Measurements from ENCODE around the gene ITIH3. TPM values are rescaled to one million over a fixed set of nuclear protein-coding genes. Genes with fewer than 3 reads are reported as not detected.
A peak's percentile ranks its signal among the peaks of the same experiment; 100 is the strongest.

The ITIH3 gene
- total RNA-seq, 6 experiments from 2014 or later = 742 to 1,822 (median 982) TPM

DNA sequence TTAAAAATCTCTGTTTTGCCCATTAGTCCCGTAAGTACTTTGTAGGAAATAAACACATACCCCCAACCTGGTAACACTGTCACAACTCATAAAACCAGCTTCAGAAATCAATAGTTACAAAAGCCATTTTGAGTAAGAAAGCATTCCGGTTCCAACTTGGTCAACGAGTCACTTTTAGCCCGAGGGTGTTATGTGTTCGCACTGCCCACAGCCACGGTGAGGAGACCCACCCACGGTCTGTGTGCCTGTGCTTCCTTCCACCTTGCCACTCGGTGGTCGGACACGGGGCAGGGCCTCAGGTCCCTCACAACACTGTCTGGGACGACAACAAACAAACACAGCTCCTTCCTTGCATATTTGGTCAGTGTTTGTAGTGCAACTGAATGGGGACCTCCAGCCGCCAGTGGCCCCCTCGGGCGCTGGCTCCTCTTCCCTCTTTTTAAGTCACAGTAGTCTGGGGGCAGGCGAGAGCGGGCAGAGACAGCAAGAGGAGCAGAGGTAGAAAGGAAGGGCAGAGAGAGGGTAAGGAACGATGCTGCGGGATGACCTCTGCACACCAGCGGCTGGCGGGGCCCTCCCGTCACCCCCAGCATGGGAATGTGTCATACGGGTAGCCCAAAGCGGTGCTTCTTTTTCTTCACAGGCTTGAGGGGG lies 45.4 kb downstream of the ITIH3 start:
- DNase-seq (peak; percentile 20 to 50 (median 41)), ATAC-seq (no peak)
- H3K27ac ChIP-seq = peak overlapping the region in 1 of 3 donors; percentile 49
- intact Hi-C loops (cut with DNase I) = no loop called here
- H3K27me3 ChIP-seq = no peaks in the 10 kb centered on the region
- H3K9me3 ChIP-seq = no peaks in the 10 kb centered on the region
- H3K4me1 ChIP-seq = peaks cover 0 to 65% (median 23%) of the 10 kb centered on the region in 4 donors
- 55% methylated on average over 11 of the region's 23 CpGs for WGBS (ENCODE audit: insufficient coverage, low coverage, low lambda C conversion rate, missing lambda C conversion rate)
- H3K4me3 ChIP-seq = no peak overlapping the region
- TF ChIP-seq CTCF (IDR thresholded peaks at IDR 0.05) (no peak), POLR2A (IDR thresholded peaks at IDR 0.05) (no peak)
- peaks cover 0 to 8% (median 0%) of the 10 kb centered on the region in 4 donors for H3K36me3 ChIP-seq

DNA sequence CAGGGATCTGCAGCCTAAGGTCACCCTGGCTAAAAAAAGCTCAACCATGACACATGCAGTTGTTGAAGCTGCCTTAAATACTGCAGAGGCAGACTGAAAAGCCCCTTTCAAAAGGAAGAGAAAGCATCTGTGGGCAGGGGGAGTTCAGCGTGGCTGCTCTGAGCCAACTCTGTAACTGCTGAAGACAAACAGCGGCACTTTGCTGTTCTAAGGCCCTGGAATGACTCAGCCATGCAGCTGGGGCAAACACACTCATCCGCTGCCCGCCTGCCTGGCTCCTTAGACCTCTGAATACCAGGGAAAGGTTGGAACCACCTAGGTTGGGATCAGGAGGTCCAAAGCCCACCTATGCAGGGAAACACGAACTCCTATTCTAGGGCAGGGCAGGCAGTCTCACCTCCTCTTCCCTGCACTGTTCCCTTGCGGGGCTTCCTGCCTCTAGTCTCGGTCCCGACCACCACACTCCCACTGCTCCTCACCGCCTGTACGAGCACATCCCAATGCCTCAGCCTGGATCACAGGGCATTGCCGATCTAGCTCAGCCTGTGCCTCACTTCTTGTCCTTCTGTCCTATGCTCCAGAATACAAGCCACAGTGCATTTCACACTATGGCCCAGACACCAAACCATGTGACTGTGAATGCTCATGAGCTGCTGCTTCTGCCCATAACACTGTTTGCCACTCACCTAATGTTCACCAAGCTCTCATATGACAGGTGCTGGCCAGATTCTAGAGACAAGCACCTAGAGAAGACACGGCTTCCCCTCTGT lies 46.8 kb downstream of the ITIH3 start:
- H3K36me3 ChIP-seq = peaks cover 0 to 2% (median 0%) of the 10 kb centered on the region in 4 donors
- H3K9me3 ChIP-seq = no peaks in the 10 kb centered on the region
- H3K4me1 ChIP-seq = peaks cover 2 to 74% (median 27%) of the 10 kb centered on the region in 4 donors
- TF ChIP-seq POLR2A (IDR thresholded peaks at IDR 0.05) (no peak), CTCF (IDR thresholded peaks at IDR 0.05) (no peak)
- H3K27ac ChIP-seq = peak overlapping the region in 1 of 3 donors; percentile 96
- 92% methylated on average over 5 of the region's 12 CpGs for WGBS (ENCODE audit: insufficient coverage, low coverage, low lambda C conversion rate, missing lambda C conversion rate)
- DNase-seq = peak in 1 of 3 donors; percentile 46
- no peak for ATAC-seq
- no peaks in the 10 kb centered on the region for H3K27me3 ChIP-seq
- intact Hi-C loops (cut with DNase I) = no loop called here
- no peak overlapping the region for H3K4me3 ChIP-seq

GRCh38 chr3:52841981-52842340 lies 47.4 kb downstream of the ITIH3 start:
- Histone ChIP-seq H3K4me1 (peaks cover 2 to 78% (median 27%) of the 10 kb centered on the region in 4 donors), H3K27me3 (no peaks in the 10 kb centered on the region), H3K27ac (peak overlapping the region in 2 of 3 donors; percentile 6 to 96), H3K4me3 (no peak overlapping the region), H3K9me3 (no peaks in the 10 kb centered on the region), H3K36me3 (no peaks in the 10 kb centered on the region)
- DNase-seq = peak in 1 of 3 donors; percentile 42
- WGBS (ENCODE audit: insufficient coverage, low coverage, low lambda C conversion rate, missing lambda C conversion rate) = 46% methylated on average over 5 of the region's 12 CpGs
- no peak for TF ChIP-seq POLR2A (IDR thresholded peaks at IDR 0.05)
- TF ChIP-seq CTCF (IDR thresholded peaks at IDR 0.05) = no peak
- no peak for ATAC-seq
- intact Hi-C loops (cut with DNase I) = no loop called here

GRCh38 chr3:52842424-52842823 lies 47.8 kb downstream of the ITIH3 start:
- TF ChIP-seq POLR2A (IDR thresholded peaks at IDR 0.05) (peak; percentile 60), CTCF (IDR thresholded peaks at IDR 0.05) (no peak)
- H3K27ac ChIP-seq = peak overlapping the region; percentile 6 to 96 (median 12)

More at GRCh38 chr3:52842424-52842823, 47.8 kb downstream of the ITIH3 start:
- WGBS (ENCODE audit: insufficient coverage, low coverage, low lambda C conversion rate, missing lambda C conversion rate) = 0% methylated on average over 1 of the region's 7 CpGs
- peak; percentile 49 to 69 (median 62) for ATAC-seq
- H3K4me1 ChIP-seq = peaks cover under 1 to 75% (median 27%) of the 10 kb centered on the region in 4 donors
- no peaks in the 10 kb centered on the region for H3K27me3 ChIP-seq
- H3K4me3 ChIP-seq = no peak overlapping the region
- intact Hi-C loops (cut with DNase I) = no loop called here
- peak; percentile 74 to 90 (median 86) for DNase-seq
- H3K36me3 ChIP-seq = no peaks in the 10 kb centered on the region
- H3K9me3 ChIP-seq = no peaks in the 10 kb centered on the region
